HUDEP-2 (cell line): ENCODE data around the gene LYRM2.

Source experiments
- DNase-seq, 76 experiments: peaks; one replicate each; lab custom pipeline; 2025; ENCODE audit not compliant: unreplicated experiment in 76 of 76; lab: John Stamatoyannopoulos, UW

Gene LYRM2

GRCh38 chr6:89563866-89564265 is 74.7 kb downstream of the LYRM2 start:
- no peak for DNase-seq

GRCh38 chr6:89562093-89562973 is 76.2 kb downstream of the LYRM2 start:
- DNase-seq: no peak

- DNase-seq: no peak
These were observed 79.1 kb downstream of the LYRM2 start for GRCh38 chr6:89559487-89559886.

- DNase-seq: no peak
These were observed 82.7 kb downstream of the LYRM2 start for GRCh38 chr6:89555806-89556205.

GRCh38 chr6:89555031-89555430 is 83.5 kb downstream of the LYRM2 start:
- DNase-seq: no peak

- DNase-seq: no peak
These were observed 84.4 kb downstream of the LYRM2 start for GRCh38 chr6:89554106-89554505.

- DNase-seq: no peak
These were observed 85.1 kb downstream of the LYRM2 start for GRCh38 chr6:89553431-89553830.

GRCh38 chr6:89547281-89547680 is 91.3 kb downstream of the LYRM2 start:
- no peak for DNase-seq

- no peak for DNase-seq
These were observed 95.7 kb downstream of the LYRM2 start for GRCh38 chr6:89542866-89543265.

GRCh38 chr6:89542081-89542857 is 96.3 kb downstream of the LYRM2 start:
- no peak for DNase-seq

- no peak for DNase-seq
These were observed 98.8 kb downstream of the LYRM2 start for GRCh38 chr6:89539779-89540178.

GRCh38 chr6:89536231-89536630 is 102.3 kb downstream of the LYRM2 start:
- DNase-seq: no peak

GRCh38 chr6:89530982-89531381 is 107.6 kb downstream of the LYRM2 start:
- no peak for DNase-seq

- no peak for DNase-seq
These were observed 109.7 kb downstream of the LYRM2 start for GRCh38 chr6:89528866-89529265.

GRCh38 chr6:89527634-89528033 is 110.9 kb downstream of the LYRM2 start:
- DNase-seq: no peak

- DNase-seq: no peak
These were observed 112.0 kb downstream of the LYRM2 start for GRCh38 chr6:89526563-89526869.

- DNase-seq: no peak
These were observed 112.6 kb downstream of the LYRM2 start for GRCh38 chr6:89525786-89526562.

GRCh38 chr6:89522778-89523177 is 115.8 kb downstream of the LYRM2 start:
- no peak for DNase-seq

- no peak for DNase-seq
These were observed 117.8 kb downstream of the LYRM2 start for GRCh38 chr6:89520736-89521135.

GRCh38 chr6:89518352-89519055 is 120.0 kb downstream of the LYRM2 start:
- no peak for DNase-seq
